CD4-positive, alpha-beta memory T cell (primary cell): Measurements from ENCODE around the gene FAAH. TPM values are rescaled to one million over a fixed set of nuclear protein-coding genes. Genes with fewer than 3 reads are reported as not detected.
"Not testable (repeated sequence)": the region's sequence is repeated elsewhere in the genome, so short reads cannot be mapped to it uniquely, and the experiment has no call there.

Experiments
- CTCF ChIA-PET: fragments of 350-600 bp; sonication (Branson Sonifier 250); formaldehyde crosslinking; loops from one replicate; lab custom pipeline; 2021; ENCODE audit warnings: inconsistent platforms; ENCODE audit not compliant: partially characterized antibody; lab: Charles Lee
- POLR2A ChIA-PET: fragments of 350-600 bp; sonication (Branson Sonifier 250); formaldehyde crosslinking; loops from one replicate; lab custom pipeline; 2021; ENCODE audit not compliant: partially characterized antibody; lab: Charles Lee
- DNase-seq, 5 donors: peaks; one replicate each; pipeline versions ENCODE4 v3.0.0 to v3.0.0-alpha.2; 2020 to 2022; ENCODE audit warnings: mixed read lengths in 1 of 5
- H3K27ac ChIP-seq: one replicate; pipeline ENCODE4 v1.7.0; 2013; ENCODE audit warnings: low read depth, low read length
- H3K27me3 ChIP-seq: 2 replicates; pipeline ENCODE4 v1.7.0; 2013; ENCODE audit warnings: mild to moderate bottlenecking, low read length, moderate library complexity; ENCODE audit not compliant: insufficient read depth
- H3K36me3 ChIP-seq: 2 replicates; pipeline ENCODE4 v1.7.0; 2013; ENCODE audit warnings: mild to moderate bottlenecking, low read length, moderate library complexity; ENCODE audit not compliant: insufficient read depth
- H3K4me1 ChIP-seq: 2 replicates; pipeline ENCODE4 v1.7.0; 2013; ENCODE audit warnings: mild to moderate bottlenecking, low read length, moderate library complexity; ENCODE audit not compliant: insufficient read depth
- H3K4me3 ChIP-seq, 2 donors: one replicate each; pipeline ENCODE4 v1.7.0; 2013; ENCODE audit warnings: low read length in 2 of 2, mild to moderate bottlenecking in 1 of 2
- H3K9me3 ChIP-seq, 2 donors: one replicate each; pipeline ENCODE4 v1.7.0; 2013; ENCODE audit warnings: low read length in 2 of 2, control low read depth in 1 of 2; ENCODE audit not compliant: control insufficient read depth in 1 of 2
- H3K27ac Mint-ChIP-seq, 7 donors: one replicate each; pipeline ENCODE4 v1.8.0; 2020 to 2021; ENCODE audit warnings: mixed read lengths in 7 of 7, mild to moderate bottlenecking in 6 of 7, inconsistent platforms in 3 of 7, moderate library complexity in 3 of 7
- H3K27me3 Mint-ChIP-seq, 2 donors: one replicate each; pipeline ENCODE4 v1.8.0; 2020 to 2021; ENCODE audit warnings: mixed read lengths in 2 of 2
- H3K36me3 Mint-ChIP-seq, 2 donors: one replicate each; pipeline ENCODE4 v1.8.0; 2020 to 2021; ENCODE audit warnings: mixed read lengths in 2 of 2, inconsistent platforms in 1 of 2, mild to moderate bottlenecking in 1 of 2
- H3K4me1 Mint-ChIP-seq, 4 donors: one replicate each; pipeline ENCODE4 v1.8.0; 2020 to 2021; ENCODE audit warnings: mixed read lengths in 4 of 4, mild to moderate bottlenecking in 1 of 4
- H3K4me3 Mint-ChIP-seq, 8 donors: one replicate each; pipeline ENCODE4 v1.8.0; 2020 to 2021; ENCODE audit warnings: mixed read lengths in 8 of 8, mild to moderate bottlenecking in 7 of 8, moderate library complexity in 6 of 8, inconsistent platforms in 3 of 8
- H3K9me3 Mint-ChIP-seq, 8 donors: one replicate each; pipeline ENCODE4 v1.8.0; 2020 to 2021; ENCODE audit warnings: mixed read lengths in 8 of 8, mild to moderate bottlenecking in 5 of 8, inconsistent platforms in 3 of 8, moderate library complexity in 1 of 8
- intact Hi-C: fragments of 100-400 bp; cut with micrococcal nuclease; formaldehyde crosslinking; loops from one replicate; pipeline ENCODE4 v1.15.1; 2023
- polyA plus RNA-seq, 2 donors: library from polyadenylated mRNA; unstranded; fragments of 300-500 nt; fragmentation: Illumina TruSeq; gene quantifications; one replicate each; pipeline ENCODE4 v1.2.3, GENCODE V29; 2021
- total RNA-seq, 2 experiments: library from RNA; stranded (reverse); gene quantifications; one replicate each; pipeline ENCODE4 v1.2.3, GENCODE V29; 2021

FAAH gene
- total RNA-seq (10 to 100 TPM in 1 of 2 experiments, 1 to 10 TPM in 1; 7.7 to 10.7 TPM), polyA plus RNA-seq (1 to 10 TPM; 2.0 to 4.2 TPM)

GRCh38 chr1:46394108-46394871, at the start of gene FAAH:
Gene FAAH, plus strand, starts transcription at chr1:46394317. Its CDS starts 32 bp downstream, at chr1:46394349.
- peaks cover 12 to 14% of the 10 kb centered on the region in 2 donors for H3K27me3 Mint-ChIP-seq
- no peaks in the 10 kb centered on the region for H3K4me1 ChIP-seq
- peak within 1 kb of the TSS in 1 of 2 donors; percentile 32 for H3K4me3 ChIP-seq
- H3K27ac ChIP-seq, result no peak within 1 kb of the TSS
- peaks cover 0 to 19% (median 14%) of the 10 kb centered on the region in 8 donors for H3K9me3 Mint-ChIP-seq
- intact Hi-C loops, result no loop called here
- POLR2A ChIA-PET, result no interaction called here
- peaks cover 3 to 9% of the 10 kb centered on the region in 2 donors for H3K36me3 Mint-ChIP-seq
- H3K27ac Mint-ChIP-seq, result peak within 1 kb of the TSS in 3 of 7 donors; percentile 2 to 30 (median 10)
- peak in 4 of 5 donors; percentile 22 to 42 (median 36) for DNase-seq
- no peaks in the 10 kb centered on the region for H3K9me3 ChIP-seq
- H3K36me3 ChIP-seq, result no peaks in the 10 kb centered on the region
- no peaks in the 10 kb centered on the region for H3K27me3 ChIP-seq
- H3K4me1 Mint-ChIP-seq, result peaks cover 4 to 18% (median 6%) of the 10 kb centered on the region in 4 donors
- CTCF ChIA-PET, result no interaction called here
- H3K4me3 Mint-ChIP-seq, result peak within 1 kb of the TSS; percentile 38 to 83 (median 75)

DNA sequence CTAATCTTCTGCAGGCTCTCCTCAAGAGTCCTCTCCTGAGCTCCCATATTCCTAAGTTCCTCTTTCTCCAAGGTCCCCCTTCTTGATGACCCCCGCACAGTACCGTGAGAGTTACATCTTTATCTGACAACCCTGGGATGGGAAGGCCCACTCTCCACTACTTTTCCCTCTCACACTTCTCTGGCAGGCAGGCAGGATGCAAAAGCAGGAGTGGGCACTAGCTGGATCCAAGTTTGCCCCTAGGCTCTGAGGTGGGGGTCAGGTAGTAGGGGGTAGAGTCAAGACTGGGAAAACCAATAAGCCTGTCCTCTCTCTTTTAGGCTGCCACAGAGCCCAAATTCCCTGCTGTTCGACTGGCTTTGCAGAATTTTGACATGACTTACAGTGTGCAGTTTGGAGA, 49.6 kb upstream of the FAAH start:
- H3K27ac ChIP-seq, result no peak overlapping the region
- no peak overlapping the region for H3K4me3 ChIP-seq
- Mint-ChIP-seq H3K4me1 (peaks cover 30 to 54% (median 38%) of the 10 kb centered on the region in 4 donors), H3K4me3 (no peak overlapping the region), H3K36me3 (peaks cover 37 to 57% of the 10 kb centered on the region in 2 donors), H3K27me3 (no peaks in the 10 kb centered on the region), H3K9me3 (no peaks in the 10 kb centered on the region), H3K27ac (peak overlapping the region; percentile 7 to 100 (median 95))
- no peak for DNase-seq
- intact Hi-C loops, result no loop called here
- CTCF ChIA-PET, result interaction anchor here (1.2 kb wide), 1 partner anchor 11 kb away, joined by 4 read pairs; no protein-coding TSS in a partner anchor
- no peaks in the 10 kb centered on the region for H3K27me3 ChIP-seq
- H3K9me3 ChIP-seq, result no peaks in the 10 kb centered on the region
- H3K4me1 ChIP-seq, result peaks cover 20% of the 10 kb centered on the region
- peaks cover 10% of the 10 kb centered on the region for H3K36me3 ChIP-seq
- POLR2A ChIA-PET, result interaction anchor here (2.8 kb wide), 1 partner anchor 41 kb away, joined by 10 read pairs; the partner anchor contains the start of genes LRRC41 and UQCRH

GRCh38 chr1:46345281-46345680, 48.8 kb upstream of the FAAH start:
- no peaks in the 10 kb centered on the region for H3K27me3 ChIP-seq
- DNase-seq, result no peak
- no peak overlapping the region for H3K4me3 Mint-ChIP-seq
- H3K36me3 Mint-ChIP-seq, result peaks cover 45 to 63% of the 10 kb centered on the region in 2 donors
- H3K9me3 ChIP-seq, result no peaks in the 10 kb centered on the region
- peaks cover 27 to 49% (median 35%) of the 10 kb centered on the region in 4 donors for H3K4me1 Mint-ChIP-seq
- peaks cover 14% of the 10 kb centered on the region for H3K36me3 ChIP-seq
- peak overlapping the region in 4 of 7 donors; percentile 48 to 64 (median 58) for H3K27ac Mint-ChIP-seq
- no peak overlapping the region for H3K27ac ChIP-seq
- POLR2A ChIA-PET, result interaction anchor here (1.3 to 2.8 kb wide), 2 partner anchors 42 to 99 kb away, joined by 4 to 10 read pairs; partner anchors contain the start of genes LRRC41 and UQCRH
- H3K4me3 ChIP-seq, result no peak overlapping the region
- H3K4me1 ChIP-seq, result peaks cover 16% of the 10 kb centered on the region
- CTCF ChIA-PET, result interaction anchor here (0.7 to 5.0 kb wide), 4 partner anchors 14 to 592 kb away, joined by 3 to 60 read pairs (median 20); partner anchors contain the start of gene RAD54L
- intact Hi-C loops, result no loop called here
- no peaks in the 10 kb centered on the region for H3K9me3 Mint-ChIP-seq
- H3K27me3 Mint-ChIP-seq, result no peaks in the 10 kb centered on the region

DNA sequence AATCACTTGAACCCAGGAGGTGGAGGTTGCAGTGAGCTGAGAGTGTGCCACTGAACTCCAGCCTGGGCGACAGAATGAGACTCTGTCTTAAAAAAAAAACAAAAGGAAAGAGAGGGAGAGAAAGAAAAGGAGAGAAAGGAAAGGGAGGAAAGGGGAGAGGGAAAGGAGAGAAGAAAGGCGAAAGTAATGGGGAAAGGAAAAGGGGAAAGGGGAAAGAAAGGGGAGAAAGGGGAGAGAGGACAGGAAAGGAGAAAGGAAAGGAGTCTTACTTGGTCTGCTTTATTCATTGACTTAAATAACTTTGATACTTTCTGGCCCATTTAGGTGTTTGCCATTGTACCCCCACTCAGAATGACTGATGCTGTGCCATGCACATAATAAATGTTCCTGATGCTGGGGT, 41.8 kb upstream of the FAAH start:
- Histone ChIP-seq H3K27ac (no peak overlapping the region), H3K4me1 (no peaks in the 10 kb centered on the region), H3K9me3 (no peaks in the 10 kb centered on the region), H3K36me3 (peaks cover 24% of the 10 kb centered on the region), H3K27me3 (no peaks in the 10 kb centered on the region), H3K4me3 (no peak overlapping the region)
- Mint-ChIP-seq H3K4me3 (no peak overlapping the region), H3K36me3 (peaks cover 35 to 67% of the 10 kb centered on the region in 2 donors), H3K27me3 (no peaks in the 10 kb centered on the region), H3K27ac (no peak overlapping the region), H3K9me3 (no peaks in the 10 kb centered on the region), H3K4me1 (peaks cover 4 to 6% (median 5%) of the 10 kb centered on the region in 4 donors)
- DNase-seq, result no peak
- POLR2A ChIA-PET, result no interaction called here
- intact Hi-C loops, result no loop called here
- CTCF ChIA-PET, result no interaction called here

GRCh38 chr1:46355920-46356319, 38.2 kb upstream of the FAAH start:
- H3K4me1 Mint-ChIP-seq, intact Hi-C loops, H3K4me1 ChIP-seq, H3K27ac Mint-ChIP-seq, POLR2A ChIA-PET, H3K4me3 Mint-ChIP-seq, H3K27me3 ChIP-seq, H3K9me3 ChIP-seq, DNase-seq, H3K27ac ChIP-seq, H3K27me3 Mint-ChIP-seq, H3K4me3 ChIP-seq, H3K9me3 Mint-ChIP-seq: not testable (repeated sequence)
- CTCF ChIA-PET, result interaction anchor here (1.8 kb wide), 1 partner anchor 8 kb away, joined by 11 read pairs; no protein-coding TSS in a partner anchor
- H3K36me3 ChIP-seq, result peaks cover 19% of the 10 kb centered on the region
- H3K36me3 Mint-ChIP-seq, result peaks cover 26 to 57% of the 10 kb centered on the region in 2 donors

DNA sequence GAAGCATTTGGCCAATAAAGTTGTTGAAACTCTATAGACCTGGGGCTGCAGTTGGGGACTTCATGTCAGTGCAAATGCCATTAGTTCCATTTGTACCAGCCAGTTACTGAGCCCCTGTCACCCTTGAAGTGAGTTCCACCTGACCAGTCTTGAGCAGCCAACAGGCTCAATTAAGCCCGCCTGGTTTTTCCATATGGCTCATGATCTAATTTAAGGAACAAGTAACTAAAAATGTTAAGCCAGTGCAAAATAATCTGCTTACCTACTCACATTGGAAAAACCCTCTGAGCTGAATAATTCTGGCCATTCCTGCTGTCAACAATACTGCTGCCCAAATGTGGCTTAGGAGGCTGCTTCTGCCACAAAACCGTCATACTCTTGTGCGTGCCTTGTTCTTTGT, 32.0 kb upstream of the FAAH start:
- Mint-ChIP-seq H3K27ac (no peak overlapping the region), H3K9me3 (no peaks in the 10 kb centered on the region), H3K27me3 (no peaks in the 10 kb centered on the region), H3K4me1 (no peaks in the 10 kb centered on the region), H3K36me3 (peaks cover 38 to 52% of the 10 kb centered on the region in 2 donors), H3K4me3 (no peak overlapping the region)
- ChIA-PET POLR2A (no interaction called here), CTCF (interaction anchor here (1.0 kb wide), 1 partner anchor 14 kb away, joined by 4 read pairs; no protein-coding TSS in a partner anchor)
- H3K4me3 ChIP-seq, result no peak overlapping the region
- no peaks in the 10 kb centered on the region for H3K9me3 ChIP-seq
- H3K27me3 ChIP-seq, result no peaks in the 10 kb centered on the region
- no peak for DNase-seq
- H3K36me3 ChIP-seq, result peaks cover 38% of the 10 kb centered on the region
- H3K4me1 ChIP-seq, result no peaks in the 10 kb centered on the region
- intact Hi-C loops, result no loop called here
- no peak overlapping the region for H3K27ac ChIP-seq

DNA sequence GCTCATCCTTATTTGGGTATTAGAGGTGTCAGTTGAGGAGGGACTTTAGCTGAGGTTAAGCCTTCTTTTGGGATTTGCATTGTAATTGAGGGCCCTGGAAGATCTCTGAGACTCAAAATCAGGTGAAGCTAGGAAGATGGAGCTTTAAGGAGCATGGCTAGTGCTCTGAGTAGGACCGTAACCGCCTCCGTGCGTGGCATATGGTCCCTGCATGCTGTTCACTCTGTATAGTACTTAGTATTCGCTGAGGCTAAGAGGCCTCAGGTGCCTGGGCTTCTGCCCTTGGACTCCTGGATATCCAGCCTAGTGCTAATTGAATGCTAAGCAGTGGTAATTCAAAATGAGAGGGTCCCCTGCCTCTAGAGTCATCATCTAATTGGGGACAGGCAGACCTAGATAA, 31.0 kb upstream of the FAAH start:
- POLR2A ChIA-PET, result no interaction called here
- H3K4me1 Mint-ChIP-seq, result no peaks in the 10 kb centered on the region
- no peaks in the 10 kb centered on the region for H3K27me3 Mint-ChIP-seq
- no peak overlapping the region for H3K4me3 ChIP-seq
- H3K36me3 ChIP-seq, result peaks cover 42% of the 10 kb centered on the region
- H3K9me3 Mint-ChIP-seq, result no peaks in the 10 kb centered on the region
- CTCF ChIA-PET, result no interaction called here
- no peaks in the 10 kb centered on the region for H3K4me1 ChIP-seq
- no peaks in the 10 kb centered on the region for H3K9me3 ChIP-seq
- peaks cover 39 to 53% of the 10 kb centered on the region in 2 donors for H3K36me3 Mint-ChIP-seq
- H3K4me3 Mint-ChIP-seq, result no peak overlapping the region
- H3K27ac Mint-ChIP-seq, result peak overlapping the region in 1 of 7 donors; percentile 35
- H3K27me3 ChIP-seq, result no peaks in the 10 kb centered on the region
- no peak for DNase-seq
- H3K27ac ChIP-seq, result no peak overlapping the region
- intact Hi-C loops, result no loop called here
